Activated CD4-positive, alpha-beta T cell treated with anti-CD3 and anti-CD28 coated beads, Interleukin-2, amount 10 ng/mL, durations not matched to agents 7 days and 5 days (primary cell): ENCODE results near the gene P2RY1. TPM values are rescaled to one million over a fixed set of nuclear protein-coding genes. Genes with fewer than 3 reads are reported as not detected.
A peak's percentile ranks its signal among the peaks of the same experiment; 100 is the strongest.

Experiments used
- CTCF ChIA-PET: fragments of 350-600 bp; sonication (Branson Sonifier 250); formaldehyde crosslinking; loops from one replicate; lab custom pipeline; 2021; ENCODE audit warnings: antibody characterized with exemption; lab: Charles Lee
- POLR2A ChIA-PET: fragments of 350-600 bp; sonication (Branson Sonifier 250); formaldehyde crosslinking; loops from one replicate; lab custom pipeline; 2021; ENCODE audit warnings: antibody characterized with exemption; lab: Charles Lee
- DNase-seq: peaks from one replicate; pipeline ENCODE4 v3.0.0-alpha.2; 2020
- H3K27ac Mint-ChIP-seq: one replicate; pipeline ENCODE4 v1.8.0; 2021; ENCODE audit warnings: mild to moderate bottlenecking, moderate library complexity, mixed read lengths
- H3K27me3 Mint-ChIP-seq: one replicate; pipeline ENCODE4 v1.8.0; 2021; ENCODE audit warnings: mixed read lengths
- H3K36me3 Mint-ChIP-seq: one replicate; pipeline ENCODE4 v1.8.0; 2021; ENCODE audit warnings: low read depth, mixed read lengths
- H3K4me1 Mint-ChIP-seq: one replicate; pipeline ENCODE4 v1.8.0; 2021; ENCODE audit warnings: mixed read lengths
- H3K4me3 Mint-ChIP-seq: one replicate; pipeline ENCODE4 v1.8.0; 2021; ENCODE audit warnings: mild to moderate bottlenecking, moderate library complexity, mixed read lengths
- H3K9me3 Mint-ChIP-seq: one replicate; pipeline ENCODE4 v1.8.0; 2021; ENCODE audit warnings: mixed read lengths
- total RNA-seq, 2 experiments: library from RNA; stranded (reverse); gene quantifications; one replicate each; pipeline ENCODE4 v1.2.3, GENCODE V29; 2021

The P2RY1 gene
- total RNA-seq, 2 experiments from 2014 or later, result 0.17 to 0.19 TPM

DNA sequence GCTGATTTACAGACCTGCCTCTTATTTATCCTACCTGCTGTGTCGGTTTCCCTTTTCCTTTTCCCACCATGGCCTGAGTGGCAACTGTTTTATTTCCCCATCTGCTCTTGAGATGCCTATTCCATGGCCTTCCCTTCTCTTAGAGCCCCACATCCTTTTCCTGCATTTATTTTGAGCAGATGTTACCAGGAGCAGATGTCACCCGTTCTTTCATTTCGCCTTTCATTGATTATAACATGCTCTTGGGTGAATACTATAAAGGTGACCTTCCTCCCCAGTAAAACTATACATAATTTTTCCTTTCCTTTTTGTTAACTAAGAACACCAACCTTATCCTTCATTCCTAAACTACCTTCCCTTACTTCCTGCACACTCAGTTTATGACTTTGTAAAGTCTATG is 8.5 kb upstream of the P2RY1 start:
- CTCF ChIA-PET, result no interaction called here
- H3K27ac Mint-ChIP-seq, result no peak overlapping the region
- H3K9me3 Mint-ChIP-seq, result no peaks in the 10 kb centered on the region
- POLR2A ChIA-PET, result no interaction called here
- DNase-seq, result no peak
- peaks cover 10% of the 10 kb centered on the region for H3K27me3 Mint-ChIP-seq
- H3K4me3 Mint-ChIP-seq, result no peak overlapping the region
- H3K36me3 Mint-ChIP-seq, result no peaks in the 10 kb centered on the region
- H3K4me1 Mint-ChIP-seq, result no peaks in the 10 kb centered on the region

GRCh38 chr3:152827313-152827712 is 7.6 kb upstream of the P2RY1 start:
- no peak overlapping the region for H3K27ac Mint-ChIP-seq
- no peaks in the 10 kb centered on the region for H3K4me1 Mint-ChIP-seq
- DNase-seq, result no peak
- CTCF ChIA-PET, result no interaction called here
- no peaks in the 10 kb centered on the region for H3K9me3 Mint-ChIP-seq
- no peaks in the 10 kb centered on the region for H3K36me3 Mint-ChIP-seq
- H3K4me3 Mint-ChIP-seq, result no peak overlapping the region
- peaks cover 10% of the 10 kb centered on the region for H3K27me3 Mint-ChIP-seq
- POLR2A ChIA-PET, result no interaction called here

DNA sequence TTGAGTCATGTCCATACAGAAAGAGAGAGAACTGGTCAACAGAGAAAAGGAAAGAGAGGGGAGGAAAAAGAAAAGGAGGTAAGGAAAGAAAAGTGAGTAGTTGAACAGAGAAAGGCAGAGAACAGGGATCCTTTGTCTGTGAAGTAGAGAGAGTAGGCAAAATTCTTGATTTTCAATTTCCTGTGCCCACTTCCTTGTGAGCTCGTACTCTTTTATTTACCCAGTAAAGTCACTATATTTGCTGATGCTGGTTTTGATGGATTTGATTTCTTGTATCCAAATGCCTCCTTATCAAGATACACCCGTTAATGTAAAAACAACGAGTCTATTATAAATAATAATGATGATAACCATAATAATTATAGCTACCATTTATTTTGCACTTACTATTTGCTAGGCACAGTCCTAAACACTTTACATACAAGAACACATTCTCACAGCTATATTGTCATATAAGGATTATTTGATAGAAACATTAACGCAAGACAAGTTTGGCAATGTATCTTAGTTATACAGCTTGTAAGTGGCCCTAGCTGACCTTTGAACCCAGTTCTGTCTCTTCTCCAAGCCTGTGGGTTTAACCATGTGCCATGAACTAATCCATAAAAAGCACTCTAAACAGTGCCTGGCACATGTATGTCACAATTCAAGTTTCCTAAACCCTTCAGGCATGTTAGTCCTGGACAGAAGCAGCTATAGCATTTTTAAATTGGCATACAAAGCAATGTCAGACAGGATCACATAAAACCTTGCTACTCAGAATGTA is 6.7 kb upstream of the P2RY1 start:
- Mint-ChIP-seq H3K4me3 (no peak overlapping the region), H3K36me3 (no peaks in the 10 kb centered on the region), H3K27ac (no peak overlapping the region), H3K9me3 (no peaks in the 10 kb centered on the region), H3K4me1 (no peaks in the 10 kb centered on the region), H3K27me3 (peaks cover 13% of the 10 kb centered on the region)
- no peak for DNase-seq
- ChIA-PET CTCF (no interaction called here), POLR2A (no interaction called here)

DNA sequence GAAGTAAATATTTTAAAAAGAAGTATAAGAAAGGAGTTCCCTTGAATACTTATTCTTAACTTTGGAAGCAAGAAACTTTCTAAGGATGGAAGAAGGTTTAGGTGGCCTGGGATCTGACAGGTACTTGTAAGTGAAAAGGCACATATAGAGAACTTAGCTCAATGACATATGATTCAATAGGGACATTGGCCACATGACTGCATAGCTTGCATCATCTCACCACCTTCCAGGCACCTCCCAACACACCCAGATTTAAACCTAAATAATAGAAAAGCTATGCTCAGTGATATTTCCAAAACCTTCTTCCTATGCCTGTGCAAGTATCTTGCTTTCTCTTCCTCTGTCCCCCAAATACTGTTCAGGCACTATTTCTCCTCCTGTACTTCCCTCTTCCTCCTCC is 4.7 kb upstream of the P2RY1 start:
- peaks cover 16% of the 10 kb centered on the region for H3K27me3 Mint-ChIP-seq
- H3K4me3 Mint-ChIP-seq, result no peak overlapping the region
- DNase-seq, result no peak
- ChIA-PET POLR2A (no interaction called here), CTCF (no interaction called here)
- H3K4me1 Mint-ChIP-seq, result peaks cover 8% of the 10 kb centered on the region
- H3K27ac Mint-ChIP-seq, result no peak overlapping the region
- no peaks in the 10 kb centered on the region for H3K36me3 Mint-ChIP-seq
- no peaks in the 10 kb centered on the region for H3K9me3 Mint-ChIP-seq

GRCh38 chr3:152832046-152832445 is 2.9 kb upstream of the P2RY1 start:
- no peak for DNase-seq
- H3K27me3 Mint-ChIP-seq, result peaks cover 30% of the 10 kb centered on the region
- no peak overlapping the region for H3K27ac Mint-ChIP-seq
- POLR2A ChIA-PET, result no interaction called here
- H3K9me3 Mint-ChIP-seq, result no peaks in the 10 kb centered on the region
- H3K4me3 Mint-ChIP-seq, result no peak overlapping the region
- H3K4me1 Mint-ChIP-seq, result peaks cover 17% of the 10 kb centered on the region
- H3K36me3 Mint-ChIP-seq, result no peaks in the 10 kb centered on the region
- CTCF ChIA-PET, result no interaction called here

GRCh38 chr3:152833089-152833488 is 1.8 kb upstream of the P2RY1 start:
- POLR2A ChIA-PET, result no interaction called here
- Mint-ChIP-seq H3K27ac (no peak overlapping the region), H3K9me3 (no peaks in the 10 kb centered on the region), H3K36me3 (no peaks in the 10 kb centered on the region), H3K4me1 (peaks cover 17% of the 10 kb centered on the region), H3K4me3 (no peak overlapping the region), H3K27me3 (peaks cover 38% of the 10 kb centered on the region)
- DNase-seq, result no peak
- CTCF ChIA-PET, result no interaction called here

- ChIA-PET POLR2A (interaction anchor here (0.5 kb wide), 1 partner anchor 1255 kb away, joined by 3 read pairs; no protein-coding TSS in a partner anchor), CTCF (interaction anchor here (0.7 to 1.2 kb wide), 3 partner anchors 34 to 127 kb away, joined by 4 to 5 read pairs (median 4); no protein-coding TSS in a partner anchor)
- H3K9me3 Mint-ChIP-seq, result no peaks in the 10 kb centered on the region
- H3K27me3 Mint-ChIP-seq, result peaks cover 47% of the 10 kb centered on the region
- peaks cover 17% of the 10 kb centered on the region for H3K4me1 Mint-ChIP-seq
- H3K36me3 Mint-ChIP-seq, result no peaks in the 10 kb centered on the region
- H3K4me3 Mint-ChIP-seq, result peak overlapping the region; percentile 82
- H3K27ac Mint-ChIP-seq, result peak overlapping the region; percentile 62
- no peak for DNase-seq
Measured at GRCh38 chr3:152834191-152834775, 648 bp upstream of the P2RY1 start.

GRCh38 chr3:152835601-152836102 is 721 bp downstream of the P2RY1 start:
- CTCF ChIA-PET, result interaction anchor here (1.2 kb wide), 1 partner anchor 35 kb away, joined by 4 read pairs; no protein-coding TSS in a partner anchor
- DNase-seq, result no peak

DNA sequence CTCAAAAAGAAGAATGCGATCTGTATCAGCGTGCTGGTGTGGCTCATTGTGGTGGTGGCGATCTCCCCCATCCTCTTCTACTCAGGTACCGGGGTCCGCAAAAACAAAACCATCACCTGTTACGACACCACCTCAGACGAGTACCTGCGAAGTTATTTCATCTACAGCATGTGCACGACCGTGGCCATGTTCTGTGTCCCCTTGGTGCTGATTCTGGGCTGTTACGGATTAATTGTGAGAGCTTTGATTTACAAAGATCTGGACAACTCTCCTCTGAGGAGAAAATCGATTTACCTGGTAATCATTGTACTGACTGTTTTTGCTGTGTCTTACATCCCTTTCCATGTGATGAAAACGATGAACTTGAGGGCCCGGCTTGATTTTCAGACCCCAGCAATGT is 1.3 kb downstream of the P2RY1 start:
- Mint-ChIP-seq H3K27me3 (peaks cover 41% of the 10 kb centered on the region), H3K9me3 (no peaks in the 10 kb centered on the region), H3K4me1 (peaks cover 17% of the 10 kb centered on the region), H3K27ac (no peak overlapping the region), H3K36me3 (no peaks in the 10 kb centered on the region), H3K4me3 (peak overlapping the region; percentile 69)
- no peak for DNase-seq
- POLR2A ChIA-PET, result no interaction called here
- CTCF ChIA-PET, result no interaction called here

More at GRCh38 chr3:152835601-152836102, 721 bp downstream of the P2RY1 start:
- peaks cover 44% of the 10 kb centered on the region for H3K27me3 Mint-ChIP-seq
- H3K9me3 Mint-ChIP-seq, result no peaks in the 10 kb centered on the region
- POLR2A ChIA-PET, result no interaction called here
- peak overlapping the region; percentile 60 for H3K27ac Mint-ChIP-seq
- H3K36me3 Mint-ChIP-seq, result no peaks in the 10 kb centered on the region
- H3K4me3 Mint-ChIP-seq, result peak overlapping the region; percentile 69
- peaks cover 17% of the 10 kb centered on the region for H3K4me1 Mint-ChIP-seq

GRCh38 chr3:152839511-152839910 is 4.6 kb downstream of the P2RY1 start:
- Mint-ChIP-seq H3K27me3 (peaks cover 35% of the 10 kb centered on the region), H3K4me1 (peaks cover 14% of the 10 kb centered on the region), H3K4me3 (no peak overlapping the region), H3K36me3 (no peaks in the 10 kb centered on the region), H3K27ac (no peak overlapping the region), H3K9me3 (no peaks in the 10 kb centered on the region)
- DNase-seq, result no peak
- CTCF ChIA-PET, result no interaction called here
- POLR2A ChIA-PET, result no interaction called here

GRCh38 chr3:152841131-152841530 is 6.2 kb downstream of the P2RY1 start:
- no peak for DNase-seq
- no peaks in the 10 kb centered on the region for H3K9me3 Mint-ChIP-seq
- H3K4me1 Mint-ChIP-seq, result peaks cover 3% of the 10 kb centered on the region
- CTCF ChIA-PET, result no interaction called here
- no peak overlapping the region for H3K4me3 Mint-ChIP-seq
- POLR2A ChIA-PET, result no interaction called here
- H3K27ac Mint-ChIP-seq, result no peak overlapping the region
- H3K36me3 Mint-ChIP-seq, result no peaks in the 10 kb centered on the region
- H3K27me3 Mint-ChIP-seq, result peaks cover 25% of the 10 kb centered on the region

DNA sequence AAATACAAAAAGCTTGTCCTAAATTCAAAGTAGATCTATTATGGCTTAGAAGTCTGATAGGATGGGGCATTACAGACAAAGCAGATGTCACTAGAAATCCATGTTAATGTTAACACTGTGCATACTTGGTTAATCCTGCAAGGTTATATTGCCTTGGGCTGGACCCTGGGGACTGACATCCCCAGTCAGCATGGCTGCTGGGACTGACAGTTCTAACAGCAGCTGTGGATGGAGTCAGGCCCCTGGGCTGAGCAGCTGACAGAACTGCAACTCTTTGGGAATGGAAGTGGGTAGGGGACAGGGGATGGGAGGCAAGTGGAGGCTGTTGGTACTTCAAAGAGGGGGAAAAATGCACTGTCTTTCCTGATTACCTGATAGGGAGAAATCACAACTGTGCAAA is 7.5 kb downstream of the P2RY1 start:
- Mint-ChIP-seq H3K9me3 (no peaks in the 10 kb centered on the region), H3K27me3 (peaks cover 14% of the 10 kb centered on the region), H3K4me1 (no peaks in the 10 kb centered on the region), H3K4me3 (no peak overlapping the region), H3K27ac (no peak overlapping the region), H3K36me3 (no peaks in the 10 kb centered on the region)
- ChIA-PET POLR2A (no interaction called here), CTCF (no interaction called here)
- DNase-seq, result no peak

DNA sequence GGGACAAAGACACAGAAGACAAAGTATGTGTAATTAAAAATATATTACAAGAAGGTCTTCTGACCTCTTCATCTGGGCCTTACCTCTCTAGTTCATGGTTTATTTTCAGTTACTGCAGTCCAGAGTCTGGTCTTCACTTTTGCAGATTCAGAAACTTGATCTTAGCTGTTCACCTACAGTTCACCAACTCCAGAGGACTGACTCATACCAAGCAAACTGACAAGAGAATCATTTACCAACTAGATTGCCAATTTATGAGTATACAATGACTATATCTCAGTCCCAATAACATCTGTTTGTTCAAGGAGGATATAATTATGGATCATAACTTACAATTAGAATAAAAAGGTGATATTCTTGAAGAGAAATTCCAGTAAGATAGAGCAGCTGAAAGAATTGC is 9.0 kb downstream of the P2RY1 start:
- H3K9me3 Mint-ChIP-seq, result peaks cover 3% of the 10 kb centered on the region
- POLR2A ChIA-PET, result no interaction called here
- H3K4me3 Mint-ChIP-seq, result no peak overlapping the region
- H3K27ac Mint-ChIP-seq, result no peak overlapping the region
- DNase-seq, result no peak
- CTCF ChIA-PET, result no interaction called here
- no peaks in the 10 kb centered on the region for H3K4me1 Mint-ChIP-seq
- no peaks in the 10 kb centered on the region for H3K36me3 Mint-ChIP-seq
- peaks cover 3% of the 10 kb centered on the region for H3K27me3 Mint-ChIP-seq
